ENCODE data around the gene FNTB.

- peak; percentile 90 for TF ChIP-seq POLR2AphosphoS5 (IDR thresholded peaks at IDR 0.05; ENCODE audit: low read depth, low read length)
- TF ChIP-seq POLR2A (IDR thresholded peaks at IDR 0.05; ENCODE audit: low read depth, low read length), result peak; percentile 86
- peak; percentile 79 for TF ChIP-seq TAF1 (IDR thresholded peaks at IDR 0.05; ENCODE audit: borderline replicate concordance, low read depth, low read length)
These were observed 115.9 kb downstream of the FNTB start, which contains the start of gene MAX for GRCh38 chr14:65102441-65103149.
